Measurements from ENCODE around the gene GNA12. TPM values are rescaled to one million over a fixed set of nuclear protein-coding genes. Genes with fewer than 3 reads are reported as not detected.
A peak's percentile ranks its signal among the peaks of the same experiment; 100 is the strongest.

The GNA12 gene
- total RNA-seq, 3 donors from 2014 or later (not counting 1 experiment from before 2014, with no cell fraction given) = 12.6 to 20.2 (median 19.5) TPM

- Histone ChIP-seq H3K4me1 (ENCODE audit: control insufficient read depth, insufficient read depth, low read length) (peaks cover 27% of the 10 kb centered on the region), H3K27me3 (ENCODE audit: control insufficient read depth, insufficient read depth, low read length) (no peaks in the 10 kb centered on the region), H3K4me3 (ENCODE audit: low read length) (no peak overlapping the region), H3K9me3 (ENCODE audit: control insufficient read depth, insufficient read depth, low read length) (no peaks in the 10 kb centered on the region), H3K36me3 (ENCODE audit: control insufficient read depth, insufficient read depth, low read length) (no peaks in the 10 kb centered on the region), H3K27ac (ENCODE audit: low read length) (no peak overlapping the region)
- H3K27ac Mint-ChIP-seq = no peak overlapping the region
- H3K4me1 Mint-ChIP-seq = peaks cover 18 to 20% of the 10 kb centered on the region in 2 donors
- WGBS (ENCODE audit: insufficient coverage) = 94% methylated on average over 6 of the region's 6 CpGs
- H3K27me3 Mint-ChIP-seq (ENCODE audit: low read depth in 2 of 2) = peaks cover 9 to 10% of the 10 kb centered on the region in 2 donors
- no peak overlapping the region for H3K4me3 Mint-ChIP-seq
- ATAC-seq (no peak), DNase-seq (no peak)
- TF ChIP-seq CTCF (IDR thresholded peaks at IDR 0.05) = no peak
- no peaks in the 10 kb centered on the region for H3K36me3 Mint-ChIP-seq
- intact Hi-C loops (cut with micrococcal nuclease) = loop anchor here (10.0 kb wide), 1 partner anchor 815 kb away; no protein-coding TSS in a partner anchor
- H3K9me3 Mint-ChIP-seq = no peaks in the 10 kb centered on the region
Measured at GRCh38 chr7:2859952-2860351, 15.8 kb upstream of the GNA12 start.

DNA sequence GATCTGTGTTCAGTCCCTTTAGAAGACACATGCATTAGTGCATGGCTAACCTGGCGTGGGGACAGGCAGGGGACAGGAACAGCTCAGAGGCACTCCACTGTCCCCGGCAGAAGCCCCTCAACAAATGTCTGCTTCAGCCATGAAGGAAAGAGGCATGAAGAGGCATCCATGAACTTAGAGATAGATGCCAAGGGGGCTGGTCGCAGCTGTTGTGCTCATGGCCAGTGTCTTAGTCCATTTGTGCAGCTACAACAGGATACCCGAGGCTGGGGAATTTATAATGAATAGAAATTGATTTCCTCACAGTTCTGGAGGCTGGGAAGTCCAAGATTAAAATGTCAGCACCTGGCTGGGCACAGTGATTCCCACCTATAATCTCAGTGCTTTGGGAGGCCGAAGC, 14.5 kb upstream of the GNA12 start:
- 94% methylated on average over 5 of the region's 5 CpGs for WGBS (ENCODE audit: insufficient coverage)

GRCh38 chr7:2856388-2857169, 12.5 kb upstream of the GNA12 start:
- no peaks in the 10 kb centered on the region for H3K36me3 ChIP-seq (ENCODE audit: control insufficient read depth, insufficient read depth, low read length)
- WGBS (ENCODE audit: insufficient coverage) = 73% methylated on average over 5 of the region's 5 CpGs
- H3K9me3 ChIP-seq (ENCODE audit: control insufficient read depth, insufficient read depth, low read length) = no peaks in the 10 kb centered on the region
- Mint-ChIP-seq H3K27me3 (ENCODE audit: low read depth in 2 of 2) (peaks cover 6 to 8% of the 10 kb centered on the region in 2 donors), H3K9me3 (no peaks in the 10 kb centered on the region), H3K27ac (no peak overlapping the region), H3K36me3 (no peaks in the 10 kb centered on the region), H3K4me3 (no peak overlapping the region), H3K4me1 (no peaks in the 10 kb centered on the region)
- H3K27me3 ChIP-seq (ENCODE audit: control insufficient read depth, insufficient read depth, low read length) = no peaks in the 10 kb centered on the region
- peak in 1 of 3 donors; percentile 34 for ATAC-seq
- intact Hi-C loops (cut with micrococcal nuclease) = no loop called here
- TF ChIP-seq CTCF (IDR thresholded peaks at IDR 0.05) = no peak
- no peak for DNase-seq
- H3K27ac ChIP-seq (ENCODE audit: low read length) = no peak overlapping the region
- H3K4me1 ChIP-seq (ENCODE audit: control insufficient read depth, insufficient read depth, low read length) = peaks cover 5% of the 10 kb centered on the region
- no peak overlapping the region for H3K4me3 ChIP-seq (ENCODE audit: low read length)

More for the DNA sequence above, 14.5 kb upstream of the GNA12 start:
- no peaks in the 10 kb centered on the region for H3K9me3 Mint-ChIP-seq
- Histone ChIP-seq H3K27me3 (ENCODE audit: control insufficient read depth, insufficient read depth, low read length) (no peaks in the 10 kb centered on the region), H3K4me3 (ENCODE audit: low read length) (no peak overlapping the region), H3K4me1 (ENCODE audit: control insufficient read depth, insufficient read depth, low read length) (peaks cover 14% of the 10 kb centered on the region), H3K9me3 (ENCODE audit: control insufficient read depth, insufficient read depth, low read length) (no peaks in the 10 kb centered on the region), H3K36me3 (ENCODE audit: control insufficient read depth, insufficient read depth, low read length) (no peaks in the 10 kb centered on the region), H3K27ac (ENCODE audit: low read length) (no peak overlapping the region)
- TF ChIP-seq CTCF (IDR thresholded peaks at IDR 0.05) = no peak
- ATAC-seq (no peak), DNase-seq (no peak)
- H3K27me3 Mint-ChIP-seq (ENCODE audit: low read depth in 2 of 2) = peaks cover 6 to 8% of the 10 kb centered on the region in 2 donors
- intact Hi-C loops (cut with micrococcal nuclease) = no loop called here
- peaks cover 7 to 10% of the 10 kb centered on the region in 2 donors for H3K4me1 Mint-ChIP-seq
- H3K4me3 Mint-ChIP-seq = no peak overlapping the region
- no peaks in the 10 kb centered on the region for H3K36me3 Mint-ChIP-seq
- no peak overlapping the region for H3K27ac Mint-ChIP-seq

All from natural killer cell (primary cell).